GM19467 (cell line): ENCODE measurements around the gene SGMS1.
"Not testable (repeated sequence)": the region's sequence is repeated elsewhere in the genome, so short reads cannot be mapped to it uniquely, and the experiment has no call there.

Source experiments
- ATAC-seq: cut with Tn5 transposase; IDR thresholded peaks from one replicate; pipeline ENCODE4 v1.9.1; 2021; ENCODE audit warnings: mild to moderate bottlenecking, moderate library complexity; ENCODE audit not compliant: unreplicated experiment

SGMS1 gene

GRCh38 chr10:50561816-50562215, 61.9 kb downstream of the SGMS1 start:
- ATAC-seq, result no peak

- no peak for ATAC-seq
These were observed 62.5 kb downstream of the SGMS1 start for GRCh38 chr10:50561266-50561665.

- ATAC-seq, result no peak
These were observed 63.4 kb downstream of the SGMS1 start for GRCh38 chr10:50560370-50560769.

GRCh38 chr10:50558371-50558770, 65.4 kb downstream of the SGMS1 start:
- no peak for ATAC-seq

GRCh38 chr10:50557130-50557682, 66.5 kb downstream of the SGMS1 start:
- ATAC-seq, result no peak

GRCh38 chr10:50556237-50557120, 67.3 kb downstream of the SGMS1 start:
- ATAC-seq, result no peak

GRCh38 chr10:50554995-50555568, 68.7 kb downstream of the SGMS1 start:
- no peak for ATAC-seq

GRCh38 chr10:50554376-50554994, 69.3 kb downstream of the SGMS1 start:
- ATAC-seq, result no peak

- no peak for ATAC-seq
These were observed 70.8 kb downstream of the SGMS1 start for GRCh38 chr10:50552771-50553535.

- ATAC-seq, result no peak
These were observed 71.4 kb downstream of the SGMS1 start for GRCh38 chr10:50552308-50552707.

GRCh38 chr10:50551894-50552293, 71.9 kb downstream of the SGMS1 start:
- ATAC-seq, result no peak

- no peak for ATAC-seq
These were observed 73.4 kb downstream of the SGMS1 start for GRCh38 chr10:50550291-50550839.

- not testable (repeated sequence) for ATAC-seq
These were observed 74.6 kb downstream of the SGMS1 start for GRCh38 chr10:50549186-50549585.

GRCh38 chr10:50548481-50548880, 75.3 kb downstream of the SGMS1 start:
- ATAC-seq, result not testable (repeated sequence)

- not testable (repeated sequence) for ATAC-seq
These were observed 77.5 kb downstream of the SGMS1 start for GRCh38 chr10:50546287-50546686.

GRCh38 chr10:50545846-50546245, 77.9 kb downstream of the SGMS1 start:
- no peak for ATAC-seq

GRCh38 chr10:50544857-50545429, 78.8 kb downstream of the SGMS1 start:
- no peak for ATAC-seq

- no peak for ATAC-seq
These were observed 79.5 kb downstream of the SGMS1 start for GRCh38 chr10:50544095-50544856.

- no peak for ATAC-seq
These were observed 80.9 kb downstream of the SGMS1 start for GRCh38 chr10:50542871-50543270.
